A549 (cell line): ENCODE results near the gene KRTAP5-8. TPM values are rescaled to one million over a fixed set of nuclear protein-coding genes. Genes with fewer than 3 reads are reported as not detected.

Source experiments
- ATAC-seq, 2 experiments: fragments of 200-7000 bp in 1 of 2; fragments of >200 bp in 1 of 2; cut with Nextera tagmentation in 1 of 2; cut with Tn5 transposase in 1 of 2; 3 replicates each; pipeline versions ENCODE4 v1.8.0 to v1.9.1; 2018 to 2020; ENCODE audit warnings: mild to moderate bottlenecking in 1 of 2, moderate library complexity in 1 of 2
- CTCF ChIA-PET: fragments of 300-600 bp; sonication (Branson Sonifier 250); formaldehyde crosslinking; extraction: SDS; loops from one replicate; lab custom pipeline; 2021; ENCODE audit warnings: antibody characterized with exemption, inconsistent platforms; lab: Yijun Ruan, JAX
- POLR2A ChIA-PET: fragments of 350-600 bp; formaldehyde crosslinking; extraction: SDS; loops from one replicate; lab custom pipeline; 2021; ENCODE audit warnings: antibody characterized with exemption, inconsistent platforms; lab: Yijun Ruan, JAX
- DNase-seq, 2 experiments: peaks; one replicate each; pipeline versions ENCODE4 v3.0.0 to v3.0.0-alpha.2; 2011 to 2016; ENCODE audit warnings: low read depth in 1 of 2, low spot score in 1 of 2
- FAIRE-seq: peaks from 2 replicates; lab custom pipeline; 2011; peaks lifted over from hg19 to GRCh38; lab: Jason Lieb, UNC
- H3K27ac ChIP-seq, 2 experiments: fragments of >200 bp; sonication (Bioruptor Twin); formaldehyde crosslinking; 3 replicates each; pipeline ENCODE4 v1.5.1; 2016 to 2017
- H3K4me1 ChIP-seq: fragments of >200 bp; sonication (Bioruptor Twin); formaldehyde crosslinking; 3 replicates; pipeline ENCODE4 v1.6.1; 2016
- H3K4me2 ChIP-seq: fragments of >200 bp; sonication (Bioruptor Twin); formaldehyde crosslinking; 3 replicates; pipeline ENCODE4 v1.6.1; 2016
- H3K4me3 ChIP-seq: fragments of >200 bp; sonication (Bioruptor Twin); formaldehyde crosslinking; 3 replicates; pipeline ENCODE4 v1.5.1; 2016
- H3K9me3 ChIP-seq: fragments of >200 bp; sonication (Bioruptor Twin); formaldehyde crosslinking; 3 replicates; pipeline ENCODE4 v1.6.1; 2016
- CBX2 ChIP-seq: fragments of 200-600 bp; sonication (generic); IDR thresholded peaks from 2 replicates; pipeline ENCODE4 v1.6.1; 2016; ENCODE audit warnings: low read depth, mild to moderate bottlenecking, borderline replicate concordance
- CEBPB ChIP-seq, 2 experiments: fragments of >200 bp in 1 of 2; sonication (Bioruptor Twin) in 1 of 2; formaldehyde crosslinking in 1 of 2; IDR thresholded peaks; 2 replicates each; pipeline ENCODE4 v1.6.1; 2012 to 2016
- CHD4 ChIP-seq: fragments of 200-600 bp; sonication (generic); IDR thresholded peaks from 2 replicates; pipeline ENCODE4 v1.6.1; 2016; ENCODE audit warnings: antibody characterized with exemption, mild to moderate bottlenecking, borderline replicate concordance
- EHF ChIP-seq: fragments of 250-450 bp; sonication (Bioruptor Pico); IDR thresholded peaks from 2 replicates; pipeline ENCODE4 v1.5.0; 2020; ENCODE audit warnings: mild to moderate bottlenecking
- ELK1 ChIP-seq: fragments of 150-350 bp; IDR thresholded peaks from 2 replicates; pipeline ENCODE4 v1.6.1; 2014; ENCODE audit warnings: low read depth, mild to moderate bottlenecking, low read length
- EP300 ChIP-seq, 2 experiments: fragments of >200 bp; sonication (Bioruptor Twin); formaldehyde crosslinking; IDR thresholded peaks; 2 replicates in 1 of 2; 3 replicates in 1 of 2; pipeline ENCODE4 v1.6.1; 2016 to 2017
- ESRRA ChIP-seq: fragments of 150-350 bp; IDR thresholded peaks from 2 replicates; pipeline ENCODE4 v1.6.1; 2014; ENCODE audit warnings: mild to moderate bottlenecking, low read length, borderline replicate concordance
- HDAC2 ChIP-seq: fragments of 200-600 bp; sonication (generic); IDR thresholded peaks from 2 replicates; pipeline ENCODE4 v1.6.1; 2016
- HEYL ChIP-seq: fragments of 250-450 bp; sonication (Bioruptor Pico); IDR thresholded peaks from 2 replicates; pipeline ENCODE4 v1.8.0; 2021; ENCODE audit warnings: mild to moderate bottlenecking, moderate library complexity
- HMGXB4 ChIP-seq: fragments of 250-450 bp; sonication (Bioruptor Pico); IDR thresholded peaks from 2 replicates; pipeline ENCODE4 v1.5.0; 2021; ENCODE audit warnings: mild to moderate bottlenecking, moderate library complexity, borderline replicate concordance
- HOXB13 ChIP-seq: fragments of 250-450 bp; sonication (Bioruptor Pico); IDR thresholded peaks from 2 replicates; pipeline ENCODE4 v1.5.0; 2020; ENCODE audit warnings: low read depth, mild to moderate bottlenecking, moderate library complexity
- HOXB5 ChIP-seq: fragments of 250-450 bp; sonication (Bioruptor Pico); IDR thresholded peaks from 2 replicates; pipeline ENCODE4 v1.5.0; 2020; ENCODE audit warnings: mild to moderate bottlenecking, moderate library complexity
- JUNB ChIP-seq: fragments of >200 bp; sonication (Bioruptor Twin); formaldehyde crosslinking; IDR thresholded peaks from 2 replicates; pipeline ENCODE4 v1.6.1; 2016
- KDM5A ChIP-seq: fragments of 200-600 bp; sonication (generic); IDR thresholded peaks from 2 replicates; pipeline ENCODE4 v1.6.1; 2016; ENCODE audit warnings: antibody characterized with exemption, mild to moderate bottlenecking
- MAFK ChIP-seq: fragments of 450-650 bp; IDR thresholded peaks from 2 replicates; pipeline ENCODE4 v1.6.1; 2014; ENCODE audit not compliant: partially characterized antibody
- MYC ChIP-seq: IDR thresholded peaks from 2 replicates; pipeline ENCODE4 v1.6.1; 2012; ENCODE audit warnings: mild to moderate bottlenecking, inconsistent platforms, low read length, improper control_type of control experiment, borderline replicate concordance
- NPAS2 ChIP-seq: fragments of 250-450 bp; sonication (Bioruptor Pico); IDR thresholded peaks from 2 replicates; pipeline ENCODE4 v1.8.0; 2022; ENCODE audit warnings: mild to moderate bottlenecking, moderate library complexity, borderline replicate concordance
- RCOR1 ChIP-seq: fragments of 150-350 bp; IDR thresholded peaks from 2 replicates; pipeline ENCODE4 v1.6.1; 2014; ENCODE audit warnings: antibody characterized with exemption, low read length, low read depth
- REST ChIP-seq: fragments of 200-600 bp; sonication (generic); IDR thresholded peaks from 2 replicates; pipeline ENCODE4 v1.6.1; 2016; ENCODE audit warnings: antibody characterized with exemption, mild to moderate bottlenecking, moderate library complexity
- RFX5 ChIP-seq: fragments of 450-650 bp; IDR thresholded peaks from 2 replicates; pipeline ENCODE4 v1.7.1; 2014; ENCODE audit warnings: antibody characterized with exemption, mild to moderate bottlenecking, moderate library complexity
- SREBF2 ChIP-seq: fragments of 450-650 bp; IDR thresholded peaks from 2 replicates; pipeline ENCODE4 v1.6.1; 2014; ENCODE audit warnings: mild to moderate bottlenecking, moderate library complexity
- ZC3H11A ChIP-seq: fragments of 450-650 bp; IDR thresholded peaks from 2 replicates; pipeline ENCODE4 v1.6.1; 2014; ENCODE audit warnings: antibody characterized with exemption, mild to moderate bottlenecking
- WGBS: methylation state at CpG from one replicate; pipeline ENCODE4 v1.1.6; 2017; ENCODE audit errors: missing lambda C conversion rate; 5-methylcytosine and 5-hydroxymethylcytosine counted together
- polyA plus RNA-seq, 4 experiments: library from polyadenylated mRNA; depleted of rRNA in 3 of 4; stranded (reverse); fragments of >200 nt; fragmentation: RNase III in 1 of 4; extraction: RNeasy Plus Mini Kit Qiagen cat#74134 plus additional on column Dnase treatment in 1 of 4; gene quantifications; 2 replicates in 3 of 4; 3 replicates in 1 of 4; pipeline ENCODE4 v1.2.3, GENCODE V29; 2011 to 2017

Gene KRTAP5-8
- polyA plus RNA-seq, 2 of the 4 experiments (the other 2 are of a cell fraction): not detected

- FAIRE-seq (no peak), DNase-seq (no peak), ATAC-seq (no peak)
- Histone ChIP-seq H3K27ac (no peak overlapping the region), H3K4me2 (no peak overlapping the region), H3K9me3 (no peaks in the 10 kb centered on the region), H3K4me3 (no peak overlapping the region), H3K4me1 (peaks cover 11% of the 10 kb centered on the region)
- ChIA-PET POLR2A (no interaction called here), CTCF (no interaction called here)
- TF ChIP-seq NPAS2 (CRISPR knock-in tag): no peak
- TF ChIP-seq HOXB5: no peak
- no peak for TF ChIP-seq HDAC2
- no peak for TF ChIP-seq ESRRA
- no peak for TF ChIP-seq ZC3H11A
- TF ChIP-seq HEYL: no peak
- no peak for TF ChIP-seq RCOR1
- no peak for TF ChIP-seq CEBPB (IDR thresholded peaks at IDR 0.05)
- no peak for TF ChIP-seq KDM5A
- no peak for TF ChIP-seq EP300 (IDR thresholded peaks at IDR 0.05)
- no peak for TF ChIP-seq CHD4
- no peak for TF ChIP-seq JUNB
- no peak for TF ChIP-seq EHF (CRISPR knock-in tag)
- no peak for TF ChIP-seq REST
- no peak for TF ChIP-seq RFX5
- WGBS: 95% methylated on average over 13 of the region's 13 CpGs
Observed at GRCh38 chr11:71496421-71496820, 41.4 kb upstream of the KRTAP5-8 start.

GRCh38 chr11:71498091-71498490 is 39.7 kb upstream of the KRTAP5-8 start:
- no peak for DNase-seq
- no peaks in the 10 kb centered on the region for H3K9me3 ChIP-seq
- H3K4me2 ChIP-seq: no peak overlapping the region
- H3K27ac ChIP-seq: no peak overlapping the region
- 90% methylated on average over 12 of the region's 19 CpGs for WGBS
- ChIA-PET CTCF (interaction anchor here (0.6 kb wide), 1 partner anchor 38 kb away, joined by 4 read pairs; no protein-coding TSS in a partner anchor), POLR2A (no interaction called here)
- no peak for ATAC-seq
- H3K4me3 ChIP-seq: no peak overlapping the region
- no peak for TF ChIP-seq MAFK
- TF ChIP-seq SREBF2: no peak
- no peak for TF ChIP-seq ELK1
- TF ChIP-seq ESRRA: no peak
- peaks cover 11% of the 10 kb centered on the region for H3K4me1 ChIP-seq
- no peak for FAIRE-seq

GRCh38 chr11:71499125-71499524 is 38.7 kb upstream of the KRTAP5-8 start:
- Histone ChIP-seq H3K9me3 (no peaks in the 10 kb centered on the region), H3K4me2 (no peak overlapping the region), H3K27ac (no peak overlapping the region), H3K4me3 (no peak overlapping the region), H3K4me1 (peaks cover 11% of the 10 kb centered on the region)
- DNase-seq (no peak), ATAC-seq (no peak), FAIRE-seq (no peak)
- ChIA-PET CTCF (no interaction called here), POLR2A (no interaction called here)
- TF ChIP-seq REST (no peak), ESRRA (no peak), MYC (no peak), CBX2 (no peak), HMGXB4 (CRISPR knock-in tag) (no peak), HOXB13 (CRISPR knock-in tag) (no peak), MAFK (no peak)
- WGBS: 94% methylated on average over 13 of the region's 13 CpGs
